WTC11 (cell line): Measurements from ENCODE around the gene TGIF1. TPM values are rescaled to one million over a fixed set of nuclear protein-coding genes. Genes with fewer than 3 reads are reported as not detected.

Experiments
- ATAC-seq: fragments of 200-7000 bp; cut with Tn5 transposase; 2 replicates; pipeline ENCODE4 v1.10.0; 2021; ENCODE audit warnings: mild to moderate bottlenecking, moderate library complexity
- CTCF ChIA-PET: fragments of 300-600 bp; sonication (Branson Sonifier 250); formaldehyde crosslinking; loops from one replicate; lab custom pipeline; 2021; ENCODE audit warnings: antibody characterized with exemption; lab: Charles Lee
- POLR2A ChIA-PET: fragments of 350-600 bp; sonication (Branson Sonifier 250); formaldehyde crosslinking; loops from one replicate; lab custom pipeline; 2021; ENCODE audit warnings: antibody characterized with exemption; lab: Charles Lee
- DNase-seq: peaks from one replicate; pipeline ENCODE4 v3.0.0; 2021; ENCODE audit warnings: low spot score
- H3K27ac Mint-ChIP-seq: 2 replicates; pipeline ENCODE4 v1.8.0; 2021; ENCODE audit warnings: mixed read lengths
- H3K27me3 Mint-ChIP-seq: 2 replicates; pipeline ENCODE4 v1.8.0; 2021; ENCODE audit warnings: low read depth, mild to moderate bottlenecking, moderate library complexity, mixed read lengths
- H3K36me3 Mint-ChIP-seq: 2 replicates; pipeline ENCODE4 v1.8.0; 2021; ENCODE audit warnings: mixed read lengths
- H3K4me1 Mint-ChIP-seq: 2 replicates; pipeline ENCODE4 v1.8.0; 2022; ENCODE audit warnings: mixed read lengths
- H3K4me3 Mint-ChIP-seq: 2 replicates; pipeline ENCODE4 v1.8.0; 2021; ENCODE audit warnings: mild to moderate bottlenecking, moderate library complexity, mixed read lengths
- H3K9me3 Mint-ChIP-seq: 2 replicates; pipeline ENCODE4 v1.8.0; 2021; ENCODE audit warnings: mixed read lengths
- E2F4 ChIP-seq: sonication (generic); formaldehyde crosslinking; IDR thresholded peaks from 2 replicates; pipeline ENCODE4 v1.8.1; 2022; ENCODE audit warnings: low read depth, mild to moderate bottlenecking, moderate library complexity, missing genetic modification reagents, borderline replicate concordance
- EMX1 ChIP-seq: fragments of 250-450 bp; sonication (Bioruptor Pico); IDR thresholded peaks from 2 replicates; pipeline ENCODE4 v1.8.0; 2021; ENCODE audit warnings: mild to moderate bottlenecking
- ETV6 ChIP-seq: sonication (generic); formaldehyde crosslinking; IDR thresholded peaks from 2 replicates; pipeline ENCODE4 v1.8.1; 2022; ENCODE audit warnings: mild to moderate bottlenecking, missing genetic modification reagents
- FOXJ3 ChIP-seq: sonication (generic); formaldehyde crosslinking; IDR thresholded peaks from 2 replicates; pipeline ENCODE4 v1.9.0; 2021; ENCODE audit warnings: missing genetic modification reagents, mild to moderate bottlenecking, borderline replicate concordance
- GABPB1 ChIP-seq: sonication (generic); formaldehyde crosslinking; IDR thresholded peaks from 2 replicates; pipeline ENCODE4 v1.8.1; 2023; ENCODE audit warnings: mild to moderate bottlenecking, missing genetic modification reagents
- KAT7 ChIP-seq: sonication (generic); formaldehyde crosslinking; IDR thresholded peaks from 2 replicates; pipeline ENCODE4 v1.8.1; 2023; ENCODE audit warnings: missing genetic modification reagents, mild to moderate bottlenecking, borderline replicate concordance
- MXD4 ChIP-seq: fragments of 250-450 bp; sonication (Bioruptor Pico); IDR thresholded peaks from 2 replicates; pipeline ENCODE4 v1.8.0; 2021; ENCODE audit warnings: mild to moderate bottlenecking, moderate library complexity, borderline replicate concordance
- NFE2L1 ChIP-seq: sonication (generic); formaldehyde crosslinking; IDR thresholded peaks from 2 replicates; pipeline ENCODE4 v1.8.1; 2023; ENCODE audit warnings: missing genetic modification reagents
- NR2C2 ChIP-seq: sonication (generic); formaldehyde crosslinking; IDR thresholded peaks from 2 replicates; pipeline ENCODE4 v1.8.0; 2022; ENCODE audit warnings: mild to moderate bottlenecking, missing genetic modification reagents
- OVOL2 ChIP-seq: fragments of 250-450 bp; sonication (Bioruptor Pico); IDR thresholded peaks from 2 replicates; pipeline ENCODE4 v1.9.0; 2021; ENCODE audit warnings: mild to moderate bottlenecking, borderline replicate concordance
- PRRX2 ChIP-seq: fragments of 250-450 bp; sonication (Bioruptor Pico); IDR thresholded peaks from 2 replicates; pipeline ENCODE4 v1.8.0; 2021; ENCODE audit warnings: mild to moderate bottlenecking
- SOX15 ChIP-seq: fragments of 250-450 bp; sonication (Bioruptor Pico); IDR thresholded peaks from 2 replicates; pipeline ENCODE4 v1.9.0; 2021; ENCODE audit warnings: mild to moderate bottlenecking
- ZBTB43 ChIP-seq: sonication (generic); formaldehyde crosslinking; IDR thresholded peaks from 2 replicates; pipeline ENCODE4 v1.8.1; 2023; ENCODE audit warnings: mild to moderate bottlenecking, missing genetic modification reagents
- ZNF138 ChIP-seq: sonication (generic); formaldehyde crosslinking; conservative IDR thresholded peaks from 2 replicates; pipeline ENCODE4 v1.8.1; 2022; ENCODE audit warnings: mild to moderate bottlenecking, moderate library complexity, missing genetic modification reagents
- ZNF219 ChIP-seq: sonication (generic); formaldehyde crosslinking; IDR thresholded peaks from 2 replicates; pipeline ENCODE4 v1.8.0; 2023; ENCODE audit warnings: missing genetic modification reagents, mild to moderate bottlenecking, borderline replicate concordance
- ZNF263 ChIP-seq: sonication (generic); formaldehyde crosslinking; IDR thresholded peaks from 2 replicates; pipeline ENCODE4 v1.8.1; 2022; ENCODE audit warnings: low read depth, mild to moderate bottlenecking, moderate library complexity, missing genetic modification reagents
- ZNF317 ChIP-seq: sonication (generic); formaldehyde crosslinking; IDR thresholded peaks from 2 replicates; pipeline ENCODE4 v1.8.1; 2023; ENCODE audit warnings: low read depth, mild to moderate bottlenecking, moderate library complexity, missing genetic modification reagents, borderline replicate concordance
- ZNF416 ChIP-seq: fragments of 250-450 bp; sonication (Bioruptor Pico); IDR thresholded peaks from 2 replicates; pipeline ENCODE4 v1.9.0; 2021; ENCODE audit warnings: mild to moderate bottlenecking, inconsistent platforms
- total RNA-seq: library from RNA; stranded (reverse); gene quantifications from 3 replicates; pipeline ENCODE4 v1.2.3, GENCODE V29; 2021
- TF ChIP-seq, protein P1 (sequence below): sonication (generic); formaldehyde crosslinking; IDR thresholded peaks from 2 replicates; pipeline ENCODE4 v1.8.0; 2023; ENCODE audit warnings: missing genetic modification reagents
- TF ChIP-seq, protein P2 (sequence below): sonication (generic); formaldehyde crosslinking; conservative IDR thresholded peaks from 2 replicates; pipeline ENCODE4 v1.8.1; 2023; ENCODE audit warnings: mild to moderate bottlenecking, low read depth, missing genetic modification reagents, moderate library complexity
- TF ChIP-seq, protein P3 (sequence below): fragments of 250-450 bp; sonication (Bioruptor Pico); conservative IDR thresholded peaks from 2 replicates; pipeline ENCODE4 v1.9.0; 2021; ENCODE audit warnings: mild to moderate bottlenecking
- TF ChIP-seq, protein P4 (sequence below): fragments of 250-450 bp; sonication (Bioruptor Pico); IDR thresholded peaks from 2 replicates; pipeline ENCODE4 v1.9.0; 2021; ENCODE audit warnings: moderate library complexity, mild to moderate bottlenecking, inconsistent platforms, borderline replicate concordance
- TF ChIP-seq, protein P5 (sequence below): sonication (generic); formaldehyde crosslinking; IDR thresholded peaks from 2 replicates; pipeline ENCODE4 v1.8.0; 2023; ENCODE audit warnings: missing genetic modification reagents, mild to moderate bottlenecking, borderline replicate concordance

TGIF1 gene
- total RNA-seq, 1 experiment from 2014 or later, result 206 TPM

GRCh38 chr18:3453540-3454364 lies 3.8 kb downstream of the TGIF1 start:
- Mint-ChIP-seq H3K9me3 (no peaks in the 10 kb centered on the region), H3K36me3 (peaks cover 57% of the 10 kb centered on the region), H3K4me1 (peaks cover 54% of the 10 kb centered on the region), H3K4me3 (peak overlapping the region; percentile 96), H3K27me3 (no peaks in the 10 kb centered on the region), H3K27ac (peak overlapping the region; percentile 96)
- ChIA-PET CTCF (interaction anchor here (0.6 to 6.4 kb wide), 14 partner anchors 8 to 249 kb away, joined by 3 to 53 read pairs (median 6); no protein-coding TSS in a partner anchor), POLR2A (interaction anchor here (0.7 to 4.4 kb wide), 3 partner anchors 131 to 190 kb away, joined by 4 to 41 read pairs (median 4); no protein-coding TSS in a partner anchor)
- ATAC-seq, result no peak
- no peak for DNase-seq
- TF ChIP-seq FOXJ3 (CRISPR knock-in tag), result no peak
- no peak for TF ChIP-seq NFE2L1 (CRISPR knock-in tag)
- TF ChIP-seq MXD4, result no peak
- TF ChIP-seq, protein P1, sequence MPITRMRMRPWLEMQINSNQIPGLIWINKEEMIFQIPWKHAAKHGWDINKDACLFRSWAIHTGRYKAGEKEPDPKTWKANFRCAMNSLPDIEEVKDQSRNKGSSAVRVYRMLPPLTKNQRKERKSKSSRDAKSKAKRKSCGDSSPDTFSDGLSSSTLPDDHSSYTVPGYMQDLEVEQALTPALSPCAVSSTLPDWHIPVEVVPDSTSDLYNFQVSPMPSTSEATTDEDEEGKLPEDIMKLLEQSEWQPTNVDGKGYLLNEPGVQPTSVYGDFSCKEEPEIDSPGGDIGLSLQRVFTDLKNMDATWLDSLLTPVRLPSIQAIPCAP (CRISPR knock-in tag), result no peak
- no peak for TF ChIP-seq E2F4 (CRISPR knock-in tag)
- TF ChIP-seq, protein P2, sequence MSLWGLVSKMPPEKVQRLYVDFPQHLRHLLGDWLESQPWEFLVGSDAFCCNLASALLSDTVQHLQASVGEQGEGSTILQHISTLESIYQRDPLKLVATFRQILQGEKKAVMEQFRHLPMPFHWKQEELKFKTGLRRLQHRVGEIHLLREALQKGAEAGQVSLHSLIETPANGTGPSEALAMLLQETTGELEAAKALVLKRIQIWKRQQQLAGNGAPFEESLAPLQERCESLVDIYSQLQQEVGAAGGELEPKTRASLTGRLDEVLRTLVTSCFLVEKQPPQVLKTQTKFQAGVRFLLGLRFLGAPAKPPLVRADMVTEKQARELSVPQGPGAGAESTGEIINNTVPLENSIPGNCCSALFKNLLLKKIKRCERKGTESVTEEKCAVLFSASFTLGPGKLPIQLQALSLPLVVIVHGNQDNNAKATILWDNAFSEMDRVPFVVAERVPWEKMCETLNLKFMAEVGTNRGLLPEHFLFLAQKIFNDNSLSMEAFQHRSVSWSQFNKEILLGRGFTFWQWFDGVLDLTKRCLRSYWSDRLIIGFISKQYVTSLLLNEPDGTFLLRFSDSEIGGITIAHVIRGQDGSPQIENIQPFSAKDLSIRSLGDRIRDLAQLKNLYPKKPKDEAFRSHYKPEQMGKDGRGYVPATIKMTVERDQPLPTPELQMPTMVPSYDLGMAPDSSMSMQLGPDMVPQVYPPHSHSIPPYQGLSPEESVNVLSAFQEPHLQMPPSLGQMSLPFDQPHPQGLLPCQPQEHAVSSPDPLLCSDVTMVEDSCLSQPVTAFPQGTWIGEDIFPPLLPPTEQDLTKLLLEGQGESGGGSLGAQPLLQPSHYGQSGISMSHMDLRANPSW (CRISPR knock-in tag), result no peak
- no peak for TF ChIP-seq ZNF416
- no peak for TF ChIP-seq ETV6
- 0 out of 2 replicates have a peak, but pooled peaks have one; percentile 10 for TF ChIP-seq ZNF263 (CRISPR knock-in tag)
- no peak for TF ChIP-seq SOX15 (CRISPR knock-in tag)
- no peak for TF ChIP-seq ZBTB43 (CRISPR knock-in tag)
- no peak for TF ChIP-seq NR2C2 (CRISPR knock-in tag)
- TF ChIP-seq ZNF138, result no peak
- TF ChIP-seq, protein P3, sequence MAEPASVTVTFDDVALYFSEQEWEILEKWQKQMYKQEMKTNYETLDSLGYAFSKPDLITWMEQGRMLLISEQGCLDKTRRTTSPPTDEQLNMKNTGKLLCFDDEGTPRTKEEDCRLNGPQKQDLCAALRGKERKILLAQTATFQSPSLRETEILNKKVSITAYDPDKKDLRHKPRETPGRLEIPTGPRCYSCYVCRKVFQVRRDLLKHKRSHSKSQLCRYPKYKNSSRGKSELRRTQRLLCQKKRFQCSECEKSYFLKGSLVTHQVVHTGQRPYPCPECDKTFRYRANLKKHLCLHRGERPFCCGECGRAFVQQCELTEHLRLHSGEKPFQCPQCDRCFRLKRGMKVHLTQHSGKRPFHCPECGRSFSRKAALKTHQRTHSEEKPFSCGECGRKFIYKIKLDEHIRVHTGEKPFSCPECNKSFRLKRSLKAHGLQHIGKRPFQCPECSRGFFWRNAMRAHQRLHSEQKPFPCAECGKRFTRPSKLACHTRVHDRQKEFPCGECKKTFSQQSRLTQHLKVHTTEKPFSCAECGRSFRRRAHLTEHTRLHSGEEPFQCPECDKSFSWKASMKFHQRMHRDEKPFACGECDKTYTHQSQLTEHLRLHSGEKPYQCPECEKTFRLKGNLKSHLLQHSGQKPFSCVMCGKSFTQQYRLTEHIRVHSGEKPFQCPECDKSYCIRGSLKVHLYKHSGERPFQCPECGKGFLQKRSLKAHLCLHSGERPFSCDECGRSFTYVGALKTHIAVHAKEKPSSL (CRISPR knock-in tag), result no peak
- TF ChIP-seq, protein P4, sequence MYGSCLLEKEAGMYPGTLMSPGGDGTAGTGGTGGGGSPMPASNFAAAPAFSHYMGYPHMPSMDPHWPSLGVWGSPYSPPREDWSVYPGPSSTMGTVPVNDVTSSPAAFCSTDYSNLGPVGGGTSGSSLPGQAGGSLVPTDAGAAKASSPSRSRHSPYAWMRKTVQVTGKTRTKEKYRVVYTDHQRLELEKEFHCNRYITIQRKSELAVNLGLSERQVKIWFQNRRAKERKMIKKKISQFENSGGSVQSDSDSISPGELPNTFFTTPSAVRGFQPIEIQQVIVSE, result no peak
- 0 out of 2 replicates have a peak, but pooled peaks have one; percentile 8 for TF ChIP-seq KAT7
- no peak for TF ChIP-seq ZNF317 (CRISPR knock-in tag)
- TF ChIP-seq, protein P5, sequence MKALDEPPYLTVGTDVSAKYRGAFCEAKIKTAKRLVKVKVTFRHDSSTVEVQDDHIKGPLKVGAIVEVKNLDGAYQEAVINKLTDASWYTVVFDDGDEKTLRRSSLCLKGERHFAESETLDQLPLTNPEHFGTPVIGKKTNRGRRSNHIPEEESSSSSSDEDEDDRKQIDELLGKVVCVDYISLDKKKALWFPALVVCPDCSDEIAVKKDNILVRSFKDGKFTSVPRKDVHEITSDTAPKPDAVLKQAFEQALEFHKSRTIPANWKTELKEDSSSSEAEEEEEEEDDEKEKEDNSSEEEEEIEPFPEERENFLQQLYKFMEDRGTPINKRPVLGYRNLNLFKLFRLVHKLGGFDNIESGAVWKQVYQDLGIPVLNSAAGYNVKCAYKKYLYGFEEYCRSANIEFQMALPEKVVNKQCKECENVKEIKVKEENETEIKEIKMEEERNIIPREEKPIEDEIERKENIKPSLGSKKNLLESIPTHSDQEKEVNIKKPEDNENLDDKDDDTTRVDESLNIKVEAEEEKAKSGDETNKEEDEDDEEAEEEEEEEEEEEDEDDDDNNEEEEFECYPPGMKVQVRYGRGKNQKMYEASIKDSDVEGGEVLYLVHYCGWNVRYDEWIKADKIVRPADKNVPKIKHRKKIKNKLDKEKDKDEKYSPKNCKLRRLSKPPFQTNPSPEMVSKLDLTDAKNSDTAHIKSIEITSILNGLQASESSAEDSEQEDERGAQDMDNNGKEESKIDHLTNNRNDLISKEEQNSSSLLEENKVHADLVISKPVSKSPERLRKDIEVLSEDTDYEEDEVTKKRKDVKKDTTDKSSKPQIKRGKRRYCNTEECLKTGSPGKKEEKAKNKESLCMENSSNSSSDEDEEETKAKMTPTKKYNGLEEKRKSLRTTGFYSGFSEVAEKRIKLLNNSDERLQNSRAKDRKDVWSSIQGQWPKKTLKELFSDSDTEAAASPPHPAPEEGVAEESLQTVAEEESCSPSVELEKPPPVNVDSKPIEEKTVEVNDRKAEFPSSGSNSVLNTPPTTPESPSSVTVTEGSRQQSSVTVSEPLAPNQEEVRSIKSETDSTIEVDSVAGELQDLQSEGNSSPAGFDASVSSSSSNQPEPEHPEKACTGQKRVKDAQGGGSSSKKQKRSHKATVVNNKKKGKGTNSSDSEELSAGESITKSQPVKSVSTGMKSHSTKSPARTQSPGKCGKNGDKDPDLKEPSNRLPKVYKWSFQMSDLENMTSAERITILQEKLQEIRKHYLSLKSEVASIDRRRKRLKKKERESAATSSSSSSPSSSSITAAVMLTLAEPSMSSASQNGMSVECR (CRISPR knock-in tag), result no peak
- TF ChIP-seq EMX1 (CRISPR knock-in tag), result no peak
- no peak; the same call in 1 of the 2 replicates for TF ChIP-seq GABPB1
- no peak for TF ChIP-seq PRRX2 (CRISPR knock-in tag)
- TF ChIP-seq ZNF219 (CRISPR knock-in tag), result no peak
- no peak for TF ChIP-seq OVOL2 (CRISPR knock-in tag)
